Neural crest cell (in vitro differentiated cells): Measurements from ENCODE around the gene CLSTN2. TPM values are rescaled to one million over a fixed set of nuclear protein-coding genes. Genes with fewer than 3 reads are reported as not detected.

ENCODE experiments used
- DNase-seq: peaks from one replicate; pipeline ENCODE4 v3.0.0; 2021; ENCODE audit warnings: low read depth, mixed read lengths, low spot score
- H3K27ac Mint-ChIP-seq: one replicate; pipeline ENCODE4 v1.8.0; 2021; ENCODE audit warnings: mild to moderate bottlenecking, mixed read lengths; ENCODE audit not compliant: unreplicated experiment
- H3K27me3 Mint-ChIP-seq: 2 replicates; pipeline ENCODE4 v1.8.0; 2021; ENCODE audit warnings: low read depth, mild to moderate bottlenecking, mixed read lengths
- H3K36me3 Mint-ChIP-seq: 2 replicates; pipeline ENCODE4 v1.8.0; 2021; ENCODE audit warnings: low read depth, mild to moderate bottlenecking, mixed read lengths
- H3K4me1 Mint-ChIP-seq: 2 replicates; pipeline ENCODE4 v1.8.0; 2021; ENCODE audit warnings: mixed read lengths
- H3K4me3 Mint-ChIP-seq: one replicate; pipeline ENCODE4 v1.8.0; 2021; ENCODE audit warnings: mild to moderate bottlenecking, mixed read lengths
- H3K9me3 Mint-ChIP-seq: 2 replicates; pipeline ENCODE4 v1.8.0; 2021; ENCODE audit warnings: mixed read lengths
- CTCF ChIP-seq: fragments of 200-600 bp; sonication (generic); conservative IDR thresholded peaks from 2 replicates; pipeline ENCODE4 v1.5.0; 2021; ENCODE audit warnings: antibody characterized with exemption, mild to moderate bottlenecking
- total RNA-seq: library from RNA; stranded (reverse); gene quantifications from 2 replicates; pipeline ENCODE4 v1.2.1, GENCODE V29; 2021

CLSTN2 gene
- total RNA-seq, 1 donor from 2014 or later, result 1.9 TPM

DNA sequence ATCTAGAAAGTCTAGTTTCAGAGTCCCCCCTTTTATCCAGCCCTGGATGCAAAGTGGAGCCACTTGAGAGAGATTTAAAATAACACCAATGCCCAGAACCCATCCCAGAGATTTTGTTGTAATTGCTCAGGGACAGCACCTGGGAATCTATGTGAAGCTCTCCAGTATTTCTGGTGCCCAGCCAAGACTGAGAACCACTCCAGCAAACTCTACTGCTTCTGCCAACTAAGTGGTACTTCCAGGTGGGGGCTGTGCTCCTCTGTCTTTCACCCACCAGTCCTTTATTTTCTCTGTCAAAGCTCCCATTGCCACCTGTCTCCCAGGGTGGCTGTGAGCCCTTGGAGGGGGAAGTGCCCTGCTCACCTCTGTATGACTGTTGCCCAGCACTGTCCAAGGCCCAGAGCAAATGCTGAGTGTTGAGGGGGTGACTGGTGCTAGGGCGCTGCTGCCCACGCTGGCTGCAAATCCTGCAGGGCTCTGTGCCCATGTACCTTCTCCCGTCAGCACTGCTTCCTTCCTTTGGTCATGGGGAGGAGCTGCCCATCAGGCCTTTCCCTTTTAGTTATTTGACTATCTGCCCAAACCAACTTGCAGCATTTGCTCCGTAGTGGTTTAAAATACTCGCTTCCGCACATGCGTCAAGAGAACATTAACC is 9.4 kb downstream of the CLSTN2 start:
- no peaks in the 10 kb centered on the region for H3K36me3 Mint-ChIP-seq
- no peak overlapping the region for H3K4me3 Mint-ChIP-seq
- TF ChIP-seq CTCF, result no peak

GRCh38 chr3:139945386-139945785 is 10.4 kb downstream of the CLSTN2 start:
- Mint-ChIP-seq H3K36me3 (no peaks in the 10 kb centered on the region), H3K27ac (no peak overlapping the region), H3K4me3 (no peak overlapping the region), H3K27me3 (peaks cover 14% of the 10 kb centered on the region), H3K4me1 (peaks cover 5% of the 10 kb centered on the region), H3K9me3 (no peaks in the 10 kb centered on the region)
- no peak for TF ChIP-seq CTCF
- no peak for DNase-seq

More for the DNA sequence above, 9.4 kb downstream of the CLSTN2 start:
- Mint-ChIP-seq H3K27ac (no peak overlapping the region), H3K4me1 (peaks cover 5% of the 10 kb centered on the region), H3K9me3 (no peaks in the 10 kb centered on the region), H3K27me3 (peaks cover 17% of the 10 kb centered on the region)
- DNase-seq, result no peak

GRCh38 chr3:139945942-139946341 is 11.0 kb downstream of the CLSTN2 start:
- H3K4me3 Mint-ChIP-seq, result no peak overlapping the region
- no peaks in the 10 kb centered on the region for H3K9me3 Mint-ChIP-seq

GRCh38 chr3:139948467-139948866 is 13.5 kb downstream of the CLSTN2 start:
- Mint-ChIP-seq H3K27me3 (peaks cover 5% of the 10 kb centered on the region), H3K36me3 (no peaks in the 10 kb centered on the region), H3K4me3 (no peak overlapping the region), H3K27ac (no peak overlapping the region), H3K9me3 (no peaks in the 10 kb centered on the region), H3K4me1 (peaks cover 5% of the 10 kb centered on the region)
- TF ChIP-seq CTCF, result no peak
- no peak for DNase-seq

More at GRCh38 chr3:139945942-139946341, 11.0 kb downstream of the CLSTN2 start:
- no peak for DNase-seq
- Mint-ChIP-seq H3K4me1 (peaks cover 5% of the 10 kb centered on the region), H3K27me3 (peaks cover 12% of the 10 kb centered on the region), H3K27ac (no peak overlapping the region), H3K36me3 (no peaks in the 10 kb centered on the region)
- TF ChIP-seq CTCF, result no peak

GRCh38 chr3:139948898-139949297 is 13.9 kb downstream of the CLSTN2 start:
- H3K27me3 Mint-ChIP-seq, result peaks cover 3% of the 10 kb centered on the region
- no peak for DNase-seq
- H3K27ac Mint-ChIP-seq, result no peak overlapping the region
- peaks cover 5% of the 10 kb centered on the region for H3K4me1 Mint-ChIP-seq
- no peak overlapping the region for H3K4me3 Mint-ChIP-seq
- no peaks in the 10 kb centered on the region for H3K36me3 Mint-ChIP-seq
- H3K9me3 Mint-ChIP-seq, result no peaks in the 10 kb centered on the region
- no peak for TF ChIP-seq CTCF
